SIG-M5 (cell line): ENCODE data around the gene IQCB1.
"Not testable (repeated sequence)": the region's sequence is repeated elsewhere in the genome, so short reads cannot be mapped to it uniquely, and the experiment has no call there.

Experiments
- DNase-seq: peaks from one replicate; lab custom pipeline; 2025; lab: John Stamatoyannopoulos, UW

The IQCB1 gene

GRCh38 chr3:121834671-121835464 is at the start of gene IQCB1, which contains the start of gene EAF2:
TSS of gene IQCB1 (minus strand) at chr3:121835060. CDS start at chr3:121828960, 6,100 bp downstream.
TSS of gene EAF2 (plus strand) at chr3:121835209. CDS start at chr3:121835286, 77 bp downstream.
- peak; percentile 77 for DNase-seq

DNA sequence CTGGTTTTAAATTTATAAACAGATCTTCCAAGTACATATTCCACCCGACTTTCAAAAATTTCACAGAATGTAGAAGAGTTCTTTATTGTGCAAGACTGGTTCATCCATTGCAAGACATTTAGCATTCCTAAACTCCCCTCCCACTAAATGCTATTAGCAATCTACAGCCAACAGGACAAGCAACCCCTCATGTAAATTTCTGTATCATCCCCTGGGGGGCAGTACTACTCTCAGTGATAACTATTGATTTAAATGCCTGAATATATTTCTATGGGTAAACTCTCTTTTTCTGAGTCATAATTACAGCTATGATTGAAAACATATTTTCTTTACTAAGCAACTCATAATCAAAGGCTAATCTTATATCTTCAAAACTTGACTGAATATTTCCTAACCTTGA is 48.6 kb upstream of the IQCB1 start:
- DNase-seq = no peak

DNA sequence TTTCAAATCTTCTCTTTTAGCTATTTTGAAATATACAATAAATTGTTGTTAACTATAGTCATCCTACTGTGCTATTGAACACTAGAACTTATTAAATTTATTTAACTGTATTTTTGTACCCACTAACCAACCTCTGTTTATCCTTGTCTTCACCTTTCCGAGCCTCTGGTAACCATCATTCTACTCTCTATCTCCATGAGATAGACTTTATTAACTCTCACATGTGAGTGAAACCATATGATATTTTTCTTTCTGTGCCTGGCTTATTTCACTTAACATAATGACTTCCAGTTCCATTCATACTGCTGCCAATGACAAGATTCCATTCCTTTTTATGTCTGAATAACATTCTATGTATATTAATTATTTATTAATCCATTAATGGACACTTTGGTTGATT is 43.6 kb upstream of the IQCB1 start:
- DNase-seq = no peak

DNA sequence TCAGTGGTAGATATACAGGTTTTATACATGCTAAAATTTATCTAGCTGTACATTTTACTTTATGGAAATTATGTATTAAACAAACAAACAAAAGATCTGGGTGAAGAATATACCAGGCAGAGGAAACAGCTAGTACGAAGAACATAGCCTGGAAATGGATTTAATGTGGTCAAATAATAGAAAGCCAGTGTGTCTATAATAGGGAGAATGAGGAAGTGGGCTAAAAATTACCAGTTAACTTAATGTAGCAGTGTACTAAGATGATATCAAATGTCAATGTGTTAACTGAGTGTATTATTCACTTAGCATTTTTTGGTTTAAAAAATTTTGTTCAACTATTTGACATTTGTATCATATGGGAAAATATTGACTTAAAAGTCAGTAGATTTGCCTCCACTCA is 36.6 kb upstream of the IQCB1 start:
- peak; percentile 14 for DNase-seq

DNA sequence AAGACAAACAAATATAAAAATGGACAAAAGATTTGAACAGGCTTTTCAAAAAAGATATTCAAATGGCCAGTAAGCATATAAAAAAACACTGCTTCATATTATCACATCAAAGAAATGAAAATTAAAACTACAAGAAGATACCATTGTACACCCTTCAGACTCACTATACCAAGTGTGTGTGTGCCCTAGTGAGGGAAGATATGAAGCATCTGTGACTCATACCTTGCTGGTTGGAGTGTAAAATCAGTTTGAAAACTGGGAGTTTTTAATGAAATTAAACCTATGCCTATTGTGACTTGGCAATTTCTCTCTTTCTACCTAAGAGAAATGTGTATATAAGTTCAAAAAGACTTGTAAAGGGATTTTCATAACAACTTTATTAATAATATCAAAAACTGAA is 35.9 kb upstream of the IQCB1 start:
- DNase-seq = no peak

- no peak for DNase-seq
Measured at GRCh38 chr3:121869736-121870135, 34.9 kb upstream of the IQCB1 start.

DNA sequence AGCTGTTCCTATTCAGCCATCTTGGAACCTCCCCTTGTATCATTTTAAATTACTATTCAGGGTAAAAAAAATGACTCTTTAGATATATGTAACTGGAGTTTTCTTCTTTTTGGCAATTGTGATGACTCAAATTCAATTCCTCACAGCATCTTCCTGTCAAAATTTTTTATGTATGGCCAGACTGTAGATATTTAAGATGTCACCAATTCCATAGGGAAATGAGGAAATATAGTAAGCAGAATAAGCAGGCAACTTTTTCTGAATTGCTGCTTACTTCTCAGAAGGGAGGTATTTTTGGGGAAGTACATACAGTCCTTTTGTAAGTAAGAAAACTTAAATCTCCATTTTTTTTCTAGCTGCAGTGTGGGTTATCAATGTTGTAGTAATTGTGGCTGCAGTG is 28.9 kb upstream of the IQCB1 start:
- no peak for DNase-seq

DNA sequence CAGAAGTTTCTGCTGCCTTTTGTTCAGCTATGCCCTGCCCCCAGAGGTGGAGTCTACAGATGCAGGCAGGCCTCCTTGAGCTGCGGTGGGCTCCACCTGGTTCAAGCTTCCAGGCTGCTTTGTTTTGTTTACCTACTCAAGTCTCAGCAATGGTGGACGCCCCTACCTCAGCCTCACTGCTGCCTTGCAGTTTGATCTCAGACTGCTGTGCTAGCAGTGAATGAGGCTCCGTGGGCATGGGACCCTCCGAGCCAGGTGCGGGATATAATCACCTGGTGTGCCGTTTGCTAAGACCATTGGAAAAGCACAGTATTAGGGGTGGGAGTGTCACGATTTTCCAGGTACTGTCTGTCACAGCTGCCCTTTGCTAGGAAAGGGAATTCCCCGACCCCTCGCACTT is 28.4 kb upstream of the IQCB1 start:
- not testable (repeated sequence) for DNase-seq

DNA sequence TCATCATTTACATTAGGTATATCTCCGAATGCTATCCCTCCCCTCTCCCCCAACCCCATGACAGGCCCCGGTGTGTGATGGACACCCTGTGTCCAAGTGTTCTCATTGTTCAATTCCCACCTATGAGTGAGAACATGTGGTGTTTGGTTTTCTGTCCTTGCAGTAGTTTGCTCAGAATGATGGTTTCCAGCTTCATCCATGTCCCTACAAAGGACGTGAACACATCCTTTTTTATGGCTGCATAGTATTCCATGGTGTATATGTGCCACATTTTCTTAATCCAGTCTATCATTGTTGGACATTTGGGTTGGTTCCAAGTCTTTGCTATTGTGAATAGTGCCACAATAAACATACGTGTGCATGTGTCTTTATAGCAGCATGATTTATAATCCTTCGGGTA is 22.9 kb upstream of the IQCB1 start:
- not testable (repeated sequence) for DNase-seq

DNA sequence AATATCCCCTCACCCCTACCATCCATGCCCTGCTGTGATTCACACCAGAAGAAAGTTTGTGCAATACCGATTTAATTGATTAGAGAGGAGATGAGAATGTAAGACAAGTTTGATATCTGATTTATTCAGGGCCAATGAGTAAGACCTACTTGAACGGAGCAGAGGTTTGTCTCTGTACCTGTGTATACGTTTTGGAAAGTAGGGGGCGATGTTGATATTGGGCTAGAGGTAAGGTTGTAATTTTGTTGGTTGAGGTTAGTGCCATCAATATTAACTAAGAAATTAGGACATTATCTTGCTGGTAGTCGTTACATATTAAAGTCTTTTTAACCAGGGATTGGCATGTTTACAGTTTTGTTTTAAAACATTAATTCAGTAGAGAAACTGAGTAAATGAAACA is 20.7 kb upstream of the IQCB1 start:
- no peak for DNase-seq

GRCh38 chr3:121852256-121852655 is 17.4 kb upstream of the IQCB1 start:
- DNase-seq = no peak

DNA sequence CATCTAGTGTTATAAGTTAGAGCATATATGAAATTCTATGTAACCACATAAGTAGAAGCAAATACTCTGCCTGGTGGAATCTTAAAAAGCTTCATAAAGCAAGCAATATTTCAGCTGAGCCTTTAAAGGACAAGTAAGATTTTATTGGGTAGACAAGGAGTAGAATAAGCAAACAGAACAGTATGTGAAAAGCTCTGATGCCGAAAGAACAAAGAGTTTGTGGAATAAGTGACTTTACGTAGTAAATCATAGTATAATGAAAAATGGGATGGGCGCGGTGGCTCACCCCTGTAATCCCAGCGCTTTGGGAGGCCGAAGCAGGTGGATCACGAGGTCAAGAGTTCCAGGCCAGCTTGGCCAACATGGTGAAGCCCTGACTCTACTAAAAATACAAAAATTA is 10.0 kb upstream of the IQCB1 start:
- DNase-seq = no peak

GRCh38 chr3:121839962-121840361 is 5.1 kb upstream of the IQCB1 start:
- no peak for DNase-seq

DNA sequence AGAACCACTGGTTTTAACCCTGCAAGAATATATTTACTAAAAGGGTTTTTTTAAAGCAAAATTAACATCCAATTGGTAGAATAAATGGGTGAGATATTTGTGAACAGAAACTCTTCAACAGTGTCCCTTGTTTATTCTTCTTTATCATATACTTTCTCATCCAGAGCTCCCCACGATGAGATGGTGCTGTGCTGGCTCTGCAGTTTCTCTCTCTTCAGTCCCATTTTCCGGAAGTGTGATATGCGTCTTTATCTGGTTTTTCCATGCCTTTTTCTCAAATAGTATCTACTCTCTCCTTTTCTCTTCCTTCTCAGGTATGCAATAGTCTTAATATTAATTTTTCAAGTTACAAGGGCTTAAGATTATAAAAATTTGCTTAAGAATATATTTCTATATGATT is 1.6 kb upstream of the IQCB1 start:
- no peak for DNase-seq

DNA sequence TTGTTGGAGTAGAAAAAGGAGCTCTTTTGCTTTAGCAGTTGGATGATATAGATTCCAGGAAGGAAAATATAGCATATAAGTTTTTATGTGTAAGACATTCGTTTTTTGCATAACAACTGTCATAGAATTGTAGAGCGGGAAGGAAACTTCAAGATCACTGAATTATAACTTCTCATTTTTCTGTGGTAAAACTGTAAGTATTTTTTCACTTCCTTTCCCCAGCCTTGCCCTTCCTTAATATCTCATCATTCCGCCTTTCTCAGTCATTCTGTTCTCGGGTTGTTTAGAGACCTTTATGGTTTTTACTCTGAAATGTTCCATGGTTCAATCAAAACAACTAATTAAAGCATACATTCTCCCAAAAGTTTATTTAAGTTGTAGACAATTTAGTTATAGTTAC is 1.2 kb upstream of the IQCB1 start:
- DNase-seq = no peak

- DNase-seq = no peak
Measured at GRCh38 chr3:121835465-121835801, 573 bp upstream of the IQCB1 start.

GRCh38 chr3:121834157-121834670 is 646 bp downstream of the IQCB1 start:
- DNase-seq = no peak

DNA sequence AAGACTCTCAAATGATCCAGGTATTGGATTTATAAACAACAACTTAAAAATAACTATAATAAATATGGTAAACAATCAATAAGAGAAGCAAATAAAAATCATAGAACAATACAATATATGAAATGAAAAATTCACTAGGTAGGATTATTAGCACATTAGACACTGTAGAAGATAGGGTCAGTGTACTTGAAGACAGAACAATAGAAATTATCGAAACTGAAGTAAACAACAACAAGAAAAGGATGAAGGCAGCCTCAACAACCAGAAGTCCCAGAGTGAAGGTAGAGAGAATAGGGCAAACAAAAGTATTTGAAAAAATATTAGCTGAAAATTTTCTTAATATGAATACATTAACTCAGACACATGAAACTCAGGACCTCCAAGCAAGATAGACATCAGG is 11.9 kb downstream of the IQCB1 start:
- no peak for DNase-seq

DNA sequence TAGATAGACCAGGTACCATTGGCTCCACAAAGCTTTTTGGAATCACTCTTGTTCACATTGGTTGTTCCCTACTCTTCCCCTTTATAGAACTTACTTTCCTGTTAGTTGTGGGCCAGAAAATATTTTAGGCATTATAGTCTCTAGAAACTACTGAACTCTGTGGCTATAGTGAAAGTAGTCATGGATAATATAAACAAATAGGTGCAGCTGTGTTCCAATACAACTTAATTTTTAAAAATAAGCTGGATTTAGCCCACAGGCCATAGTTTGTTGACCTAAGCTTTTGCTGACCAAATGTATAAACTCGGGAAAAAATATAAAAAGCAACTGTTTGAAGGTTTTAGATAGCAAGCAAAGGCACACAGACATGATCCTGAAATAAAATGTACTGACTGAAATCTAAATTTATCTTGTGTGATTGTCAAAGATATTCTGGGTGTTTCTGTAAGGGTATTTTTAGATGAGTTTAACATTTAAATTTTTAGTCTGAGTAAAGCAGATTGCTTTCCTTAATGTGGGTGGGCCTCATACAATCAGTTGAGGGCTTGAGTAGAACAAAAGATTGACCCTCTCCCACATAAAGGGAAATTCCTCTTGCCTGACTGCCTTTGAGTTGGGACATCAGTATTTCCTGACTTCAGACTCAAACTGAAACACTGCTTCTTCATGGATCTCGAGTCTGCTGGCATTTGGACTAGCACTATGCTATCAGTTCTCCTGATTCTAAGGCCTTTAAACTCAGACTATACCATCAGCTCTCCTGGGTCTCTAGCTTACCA is 13.2 kb downstream of the IQCB1 start:
- no peak for DNase-seq

DNA sequence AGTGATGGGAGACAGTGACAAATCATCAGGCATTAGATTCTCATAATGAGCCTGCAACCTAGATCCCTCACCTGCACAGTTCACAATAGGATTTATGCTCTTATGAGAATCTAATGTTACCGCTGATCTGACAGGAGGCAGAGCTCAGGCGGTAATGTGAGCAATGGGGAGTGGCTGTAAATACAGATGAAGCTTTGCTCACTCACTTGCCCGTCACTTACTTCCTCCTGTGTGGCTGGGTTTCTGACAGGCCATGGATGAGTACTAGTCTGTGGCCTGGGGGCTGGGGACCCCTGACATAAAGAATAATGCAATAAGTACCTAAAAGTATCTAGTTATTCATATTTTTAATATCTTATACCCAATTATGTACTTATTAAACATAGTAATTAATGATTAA is 15.6 kb downstream of the IQCB1 start:
- no peak for DNase-seq

- no peak for DNase-seq
Measured at GRCh38 chr3:121818578-121818977, 16.3 kb downstream of the IQCB1 start.

DNA sequence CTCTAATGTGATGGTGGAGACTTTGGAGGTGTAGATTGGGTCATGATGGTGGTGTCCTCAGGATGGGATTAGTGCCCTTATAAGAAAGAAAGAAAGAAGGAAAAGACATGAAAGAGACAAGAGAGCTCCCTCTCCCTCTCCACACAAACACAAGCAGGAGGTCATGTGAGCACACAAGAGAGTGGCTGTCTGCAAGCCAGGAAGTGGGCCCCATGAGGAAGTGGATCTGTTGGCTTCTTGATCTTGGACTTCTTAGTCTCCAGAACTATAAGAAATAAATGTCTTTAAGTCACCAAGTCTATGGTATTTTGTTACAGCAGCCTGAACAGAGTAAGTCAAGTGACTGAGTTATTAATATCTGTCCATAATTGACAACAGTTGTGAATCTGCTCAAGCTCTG is 17.1 kb downstream of the IQCB1 start:
- no peak for DNase-seq

GRCh38 chr3:121809249-121809648 is 25.6 kb downstream of the IQCB1 start:
- DNase-seq = no peak
